Tibial nerve (tissue), 4 donors: ENCODE results near the gene CTLA4.

Experiments used
- CTCF ChIP-seq, 5 experiments: fragments of 200-600 bp in 3 of 5; fragments of 450-650 bp in 2 of 5; sonication (generic) in 3 of 5; IDR thresholded peaks; one replicate each; pipeline ENCODE4 v1.5.1; 2016 to 2019; ENCODE audit warnings: antibody characterized with exemption in 5 of 5, mild to moderate bottlenecking in 3 of 5, moderate library complexity in 2 of 5
- EP300 ChIP-seq, 2 donors: sonication (generic); formaldehyde crosslinking; IDR thresholded peaks; one replicate each; pipeline ENCODE4 v1.6.1; 2017; ENCODE audit warnings: antibody characterized with exemption in 2 of 2, mild to moderate bottlenecking in 1 of 2
- POLR2A ChIP-seq, 2 donors: fragments of 450-650 bp; IDR thresholded peaks; one replicate each; pipeline ENCODE4 v1.6.1; 2017; ENCODE audit warnings: antibody characterized with exemption in 2 of 2, mild to moderate bottlenecking in 2 of 2, moderate library complexity in 2 of 2

GRCh38 chr2:203900253-203900652 is 32.7 kb downstream of the CTLA4 start:
- TF ChIP-seq CTCF (IDR thresholded peaks at IDR 0.05) = no peak
- TF ChIP-seq EP300 (IDR thresholded peaks at IDR 0.05) = no peak
- no peak for TF ChIP-seq POLR2A (IDR thresholded peaks at IDR 0.05)
